ENCODE measurements around the gene THUMPD3.

DNA sequence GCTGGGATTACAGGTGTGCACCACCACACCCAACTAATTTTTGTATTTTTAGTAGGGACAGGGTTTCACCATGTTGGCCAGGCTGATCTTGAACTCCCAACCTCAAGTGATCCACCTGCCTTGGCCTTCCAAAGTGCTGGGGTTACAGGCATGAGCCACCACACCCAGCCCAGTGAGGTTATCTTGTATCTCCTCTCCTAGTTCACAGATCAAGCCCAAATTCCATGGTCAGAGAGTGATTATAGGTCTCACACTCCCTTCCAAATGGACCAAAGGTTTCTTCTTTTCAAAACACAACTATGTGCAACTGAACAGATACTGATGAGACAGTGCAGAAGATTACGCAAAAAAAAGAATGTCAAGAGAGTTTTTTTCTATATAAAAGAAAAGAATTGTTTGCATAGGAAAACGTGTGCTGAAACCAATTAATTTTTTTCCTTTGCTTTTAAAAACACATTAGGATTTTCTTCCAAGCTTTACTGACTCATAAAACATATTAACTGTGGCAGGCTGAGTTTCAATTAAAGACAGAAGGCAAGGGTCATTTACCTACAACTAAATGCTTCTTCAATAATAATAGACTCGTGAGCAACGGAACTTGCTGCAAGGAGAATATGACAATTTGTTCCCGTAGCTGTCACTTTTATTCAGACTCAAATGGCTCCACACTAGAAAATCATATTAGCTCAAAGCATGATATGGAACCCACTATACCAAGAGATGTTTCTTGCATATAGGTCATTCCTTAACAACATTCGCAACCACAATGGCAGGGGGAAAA lies 30.4 kb upstream of the THUMPD3 start:
- no peak for TF ChIP-seq ZNF282 (IDR thresholded peaks at IDR 0.05; ENCODE audit: partially characterized antibody)
- TF ChIP-seq ZNF644 (CRISPR knock-in tag; IDR thresholded peaks at IDR 0.05; ENCODE audit: low read depth), result no peak

All from HepG2 (cell line).